SH-SY5Y (cell line): ENCODE measurements around the gene BIN1.

Experiments used
- GATA2 ChIP-seq: IDR thresholded peaks from 2 replicates; pipeline ENCODE4 v1.6.1; 2011; ENCODE audit warnings: mild to moderate bottlenecking, low read depth, low read length
- GATA3 ChIP-seq: IDR thresholded peaks from 2 replicates; pipeline ENCODE4 v1.6.1; 2011; ENCODE audit warnings: low read depth, mild to moderate bottlenecking, low read length, moderate library complexity

DNA sequence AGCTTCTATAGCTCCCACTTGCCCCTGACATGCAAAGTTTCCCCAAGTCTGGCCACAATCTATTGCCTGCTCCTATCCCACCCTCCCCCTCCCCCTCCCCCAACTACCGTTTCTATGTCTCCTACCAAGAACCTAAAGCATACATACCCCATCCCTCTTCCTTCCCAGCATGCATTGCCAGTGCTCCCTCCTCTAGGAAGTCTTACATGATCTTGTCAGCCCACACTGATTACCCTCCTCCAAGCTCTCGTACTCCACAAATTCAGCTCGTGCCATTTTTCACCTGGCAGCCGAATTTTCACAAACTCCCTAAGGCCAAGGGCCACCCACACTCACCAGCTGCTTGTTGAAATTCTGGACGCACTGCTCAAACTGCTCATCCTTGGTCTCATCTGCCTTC is 30.7 kb downstream of the BIN1 start:
- TF ChIP-seq GATA2 (no peak), GATA3 (no peak)
